Dendritic cell treated with granulocyte-macrophage colony-stimulating factor and Interleukin-4, amounts not matched to agents 40 ng/mL and 50 ng/mL, for 4 days (primary cell): ENCODE measurements around the gene VPS18.
A peak's percentile ranks its signal among the peaks of the same experiment; 100 is the strongest.

ENCODE experiments used
- H3K27ac Mint-ChIP-seq: one replicate; pipeline ENCODE4 v1.8.0; 2022; ENCODE audit warnings: mild to moderate bottlenecking, mixed read lengths
- H3K27me3 Mint-ChIP-seq: one replicate; pipeline ENCODE4 v1.8.0; 2022; ENCODE audit warnings: mild to moderate bottlenecking, mixed read lengths
- H3K36me3 Mint-ChIP-seq: one replicate; pipeline ENCODE4 v1.8.0; 2022; ENCODE audit warnings: low read depth, mixed read lengths
- H3K4me1 Mint-ChIP-seq: one replicate; pipeline ENCODE4 v1.8.0; 2022; ENCODE audit warnings: low read depth, mixed read lengths
- H3K4me3 Mint-ChIP-seq: one replicate; pipeline ENCODE4 v1.8.0; 2022; ENCODE audit warnings: mild to moderate bottlenecking, moderate library complexity, mixed read lengths
- H3K9me3 Mint-ChIP-seq: one replicate; pipeline ENCODE4 v1.8.0; 2022; ENCODE audit warnings: mixed read lengths
- intact Hi-C: fragments of 100-400 bp; cut with micrococcal nuclease; formaldehyde crosslinking; loops from one replicate; pipeline ENCODE4 v1.15.0; 2022

The VPS18 gene

GRCh38 chr15:40893733-40894680 lies at the start of gene VPS18:
VPS18 (plus strand) TSS chr15:40894450; CDS start chr15:40894769, 319 bp downstream.
- intact Hi-C loops: loop anchor here (1.0 to 5.0 kb wide), 5 partner anchors 37 to 377 kb away; no protein-coding TSS in a partner anchor
- H3K4me1 Mint-ChIP-seq: peaks cover 43% of the 10 kb centered on the region
- peak within 1 kb of the TSS; percentile 100 for H3K4me3 Mint-ChIP-seq
- peak within 1 kb of the TSS; percentile 100 for H3K27ac Mint-ChIP-seq
- H3K9me3 Mint-ChIP-seq: no peaks in the 10 kb centered on the region
- H3K27me3 Mint-ChIP-seq: peaks cover 7% of the 10 kb centered on the region
- H3K36me3 Mint-ChIP-seq: peaks cover 47% of the 10 kb centered on the region

GRCh38 chr15:40844696-40845030 lies 49.6 kb upstream of the VPS18 start:
- H3K36me3 Mint-ChIP-seq: peaks cover 32% of the 10 kb centered on the region
- intact Hi-C loops: loop anchor here (5.0 kb wide), 1 partner anchor 37 kb away; the partner anchor contains the start of genes DNAJC17 and ZFYVE19

GRCh38 chr15:40845036-40845435 lies 49.2 kb upstream of the VPS18 start:
- Mint-ChIP-seq H3K4me1 (peaks cover 44% of the 10 kb centered on the region), H3K9me3 (no peaks in the 10 kb centered on the region), H3K27me3 (peaks cover 13% of the 10 kb centered on the region), H3K27ac (peak overlapping the region; percentile 93), H3K4me3 (peak overlapping the region; percentile 97), H3K36me3 (peaks cover 36% of the 10 kb centered on the region)
- intact Hi-C loops: no loop called here

More at GRCh38 chr15:40844696-40845030, 49.6 kb upstream of the VPS18 start:
- peaks cover 13% of the 10 kb centered on the region for H3K27me3 Mint-ChIP-seq
- H3K4me1 Mint-ChIP-seq: peaks cover 44% of the 10 kb centered on the region
- peak overlapping the region; percentile 93 for H3K27ac Mint-ChIP-seq
- no peaks in the 10 kb centered on the region for H3K9me3 Mint-ChIP-seq
- H3K4me3 Mint-ChIP-seq: peak overlapping the region; percentile 97

GRCh38 chr15:40845511-40846284 lies 48.6 kb upstream of the VPS18 start:
- Mint-ChIP-seq H3K4me3 (peak overlapping the region; percentile 97), H3K9me3 (no peaks in the 10 kb centered on the region), H3K27ac (peak overlapping the region; percentile 93), H3K36me3 (peaks cover 43% of the 10 kb centered on the region), H3K4me1 (peaks cover 44% of the 10 kb centered on the region), H3K27me3 (peaks cover 13% of the 10 kb centered on the region)
- intact Hi-C loops: no loop called here

- Mint-ChIP-seq H3K27ac (peak overlapping the region; percentile 93), H3K36me3 (peaks cover 54% of the 10 kb centered on the region), H3K4me3 (peak overlapping the region; percentile 97), H3K27me3 (peaks cover 10% of the 10 kb centered on the region), H3K4me1 (peaks cover 44% of the 10 kb centered on the region), H3K9me3 (no peaks in the 10 kb centered on the region)
- intact Hi-C loops: no loop called here
These were observed 47.4 kb upstream of the VPS18 start for GRCh38 chr15:40846841-40847222.

DNA sequence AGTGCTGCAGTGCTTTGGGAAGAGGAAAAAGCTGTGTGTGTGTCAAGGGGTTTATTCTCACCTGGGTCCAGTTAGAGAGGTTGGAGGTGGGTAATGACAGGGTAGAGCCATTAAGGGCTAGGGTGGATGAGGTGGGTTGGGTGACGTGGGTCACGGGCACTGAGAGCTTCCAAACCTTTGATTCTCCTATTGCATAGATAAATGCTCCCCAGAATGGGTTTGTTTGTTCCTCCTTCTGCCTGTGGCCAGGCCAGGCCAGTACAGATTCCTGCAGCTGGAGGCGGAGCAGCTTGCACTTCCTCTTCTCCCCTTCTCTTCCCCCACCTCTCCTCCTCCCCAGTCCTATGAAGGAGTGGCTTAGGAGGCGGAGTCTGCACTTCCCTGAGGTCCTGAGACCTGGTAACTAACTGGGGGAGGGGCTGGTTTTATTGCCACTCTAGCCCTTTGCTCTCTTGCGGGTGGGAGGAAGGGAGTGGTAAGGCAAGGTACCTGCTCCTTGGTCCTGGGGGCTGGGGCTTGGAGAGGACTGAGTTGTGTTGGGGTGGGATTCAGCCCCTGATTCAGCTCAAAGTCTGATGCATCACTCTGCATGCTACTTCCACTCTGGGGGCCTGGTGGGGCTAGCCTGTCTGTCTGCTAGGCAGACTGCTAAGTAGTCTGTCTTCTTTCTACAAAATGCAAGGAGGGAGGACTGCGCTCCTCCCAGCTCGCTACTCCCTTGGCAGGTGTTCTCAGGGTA lies 46.9 kb upstream of the VPS18 start:
- H3K4me3 Mint-ChIP-seq: peak overlapping the region; percentile 97
- intact Hi-C loops: no loop called here

GRCh38 chr15:40850576-40851112 lies 43.6 kb upstream of the VPS18 start:
- no peak overlapping the region for H3K4me3 Mint-ChIP-seq
- peaks cover 81% of the 10 kb centered on the region for H3K36me3 Mint-ChIP-seq
- H3K27me3 Mint-ChIP-seq: no peaks in the 10 kb centered on the region
- no peak overlapping the region for H3K27ac Mint-ChIP-seq
- H3K9me3 Mint-ChIP-seq: no peaks in the 10 kb centered on the region
- peaks cover 28% of the 10 kb centered on the region for H3K4me1 Mint-ChIP-seq
- intact Hi-C loops: no loop called here

More for the DNA sequence above, 46.9 kb upstream of the VPS18 start:
- Mint-ChIP-seq H3K36me3 (peaks cover 60% of the 10 kb centered on the region), H3K9me3 (no peaks in the 10 kb centered on the region), H3K27me3 (peaks cover 8% of the 10 kb centered on the region), H3K27ac (peak overlapping the region; percentile 93), H3K4me1 (peaks cover 44% of the 10 kb centered on the region)

DNA sequence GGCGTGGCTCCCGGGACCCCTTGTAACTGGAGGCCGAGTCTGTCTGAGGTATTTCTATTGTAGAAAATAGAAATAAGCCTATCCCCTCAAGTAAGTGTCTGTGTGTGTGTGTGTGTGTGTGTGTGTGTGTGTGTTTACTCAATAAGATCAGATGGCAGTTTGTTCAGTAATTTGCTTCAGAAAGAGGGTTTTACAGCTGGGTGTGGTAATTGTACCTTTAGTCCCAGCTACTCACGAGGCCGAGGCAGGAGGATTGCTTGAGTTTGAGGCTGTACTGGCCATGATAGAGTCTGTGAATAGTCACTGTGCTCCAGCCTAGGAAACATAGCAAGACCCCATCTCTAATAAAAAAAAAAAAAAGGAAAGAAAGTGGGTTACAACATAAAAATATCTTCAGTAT lies 41.7 kb upstream of the VPS18 start:
- Mint-ChIP-seq H3K36me3 (peaks cover 99% of the 10 kb centered on the region), H3K27me3 (no peaks in the 10 kb centered on the region), H3K27ac (no peak overlapping the region), H3K4me3 (no peak overlapping the region), H3K4me1 (peaks cover 25% of the 10 kb centered on the region), H3K9me3 (no peaks in the 10 kb centered on the region)
- intact Hi-C loops: no loop called here

GRCh38 chr15:40853241-40853890 lies 40.9 kb upstream of the VPS18 start:
- Mint-ChIP-seq H3K27ac (no peak overlapping the region), H3K4me1 (peaks cover 22% of the 10 kb centered on the region), H3K9me3 (no peaks in the 10 kb centered on the region), H3K36me3 (peaks cover 97% of the 10 kb centered on the region), H3K27me3 (no peaks in the 10 kb centered on the region), H3K4me3 (no peak overlapping the region)
- intact Hi-C loops: no loop called here

DNA sequence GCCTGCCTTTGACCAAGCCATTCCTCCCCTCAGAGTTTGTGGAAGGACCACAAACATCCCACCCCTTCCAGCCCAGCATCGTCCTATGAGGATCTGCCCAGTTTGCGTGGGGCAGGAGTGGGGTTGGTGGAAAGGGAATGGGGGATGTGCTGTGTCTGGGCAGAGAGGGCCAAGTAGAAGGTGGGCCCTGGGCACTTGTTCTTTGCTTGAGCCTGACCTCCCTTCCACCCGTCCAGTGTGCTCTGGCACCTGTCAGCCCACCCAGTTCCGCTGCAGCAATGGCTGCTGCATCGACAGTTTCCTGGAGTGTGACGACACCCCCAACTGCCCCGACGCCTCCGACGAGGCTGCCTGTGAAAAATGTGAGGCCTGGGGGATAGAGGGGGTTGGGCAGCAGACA lies 40.1 kb upstream of the VPS18 start:
- H3K27ac Mint-ChIP-seq: no peak overlapping the region
- H3K4me3 Mint-ChIP-seq: no peak overlapping the region
- H3K9me3 Mint-ChIP-seq: no peaks in the 10 kb centered on the region
- H3K27me3 Mint-ChIP-seq: no peaks in the 10 kb centered on the region
- H3K36me3 Mint-ChIP-seq: peaks cover 98% of the 10 kb centered on the region
- peaks cover 27% of the 10 kb centered on the region for H3K4me1 Mint-ChIP-seq
- intact Hi-C loops: no loop called here

GRCh38 chr15:40855706-40856234 lies 38.5 kb upstream of the VPS18 start:
- H3K27me3 Mint-ChIP-seq: no peaks in the 10 kb centered on the region
- H3K4me1 Mint-ChIP-seq: peaks cover 34% of the 10 kb centered on the region
- H3K36me3 Mint-ChIP-seq: peaks cover 88% of the 10 kb centered on the region
- intact Hi-C loops: no loop called here
- no peaks in the 10 kb centered on the region for H3K9me3 Mint-ChIP-seq
- H3K27ac Mint-ChIP-seq: no peak overlapping the region
- H3K4me3 Mint-ChIP-seq: no peak overlapping the region

DNA sequence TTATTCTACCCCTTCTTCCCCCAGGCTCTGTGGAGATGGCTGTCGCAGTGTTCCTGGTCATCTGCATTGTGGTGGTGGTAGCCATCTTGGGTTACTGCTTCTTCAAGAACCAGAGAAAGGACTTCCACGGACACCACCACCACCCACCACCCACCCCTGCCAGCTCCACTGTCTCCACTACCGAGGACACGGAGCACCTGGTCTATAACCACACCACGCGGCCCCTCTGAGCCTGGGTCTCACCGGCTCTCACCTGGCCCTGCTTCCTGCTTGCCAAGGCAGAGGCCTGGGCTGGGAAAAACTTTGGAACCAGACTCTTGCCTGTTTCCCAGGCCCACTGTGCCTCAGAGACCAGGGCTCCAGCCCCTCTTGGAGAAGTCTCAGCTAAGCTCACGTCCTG lies 37.5 kb upstream of the VPS18 start:
- intact Hi-C loops: loop anchor here (1.0 kb wide), 1 partner anchor 38 kb away; the partner anchor contains the start of gene VPS18
- Mint-ChIP-seq H3K4me1 (peaks cover 34% of the 10 kb centered on the region), H3K4me3 (no peak overlapping the region), H3K9me3 (no peaks in the 10 kb centered on the region), H3K27me3 (no peaks in the 10 kb centered on the region), H3K36me3 (peaks cover 78% of the 10 kb centered on the region), H3K27ac (peak overlapping the region; percentile 77)
